PFSK-1 (cell line): ENCODE data around the gene ANGEL2.

Experiments used
- FOXP2 ChIP-seq: optimal IDR thresholded peaks from 2 replicates; pipeline ENCODE3; 2011; ENCODE audit warnings: borderline replicate concordance, control low read depth, inconsistent platforms; ENCODE audit not compliant: insufficient read depth; ENCODE audit errors: extremely low read length, extremely low read depth
- POLR2AphosphoS5 ChIP-seq: IDR thresholded peaks from 2 replicates; pipeline ENCODE4 v1.6.1; 2012; ENCODE audit warnings: low read depth, mild to moderate bottlenecking, control low read depth, low read length, moderate library complexity
- REST ChIP-seq, 2 experiments: IDR thresholded peaks; 2 replicates each; pipeline versions ENCODE4 v1.6.1 to v1.8.0; 2011 to 2012; ENCODE audit warnings: low read depth in 2 of 2, low read length in 2 of 2, control low read depth in 1 of 2, inconsistent platforms in 1 of 2, mild to moderate bottlenecking in 1 of 2, moderate library complexity in 1 of 2; ENCODE audit not compliant: insufficient read depth in 1 of 2
- SIN3A ChIP-seq: IDR thresholded peaks from 2 replicates; pipeline ENCODE4 v1.6.1; 2012; ENCODE audit warnings: mild to moderate bottlenecking, low read length, moderate library complexity, borderline replicate concordance; ENCODE audit not compliant: insufficient read depth
- TAF1 ChIP-seq: IDR thresholded peaks from 2 replicates; pipeline ENCODE4 v1.6.1; 2012; ENCODE audit warnings: low read length, control low read depth, borderline replicate concordance; ENCODE audit not compliant: insufficient read depth

GRCh38 chr1:213049232-213049631, 33.6 kb upstream of the ANGEL2 start:
- no peak for TF ChIP-seq TAF1
- no peak for TF ChIP-seq REST (IDR thresholded peaks at IDR 0.05; ENCODE audit: insufficient read depth in 1 of 2, low read depth in 2 of 2, low read length in 2 of 2)
- TF ChIP-seq POLR2AphosphoS5 = no peak
- TF ChIP-seq SIN3A = no peak
- TF ChIP-seq FOXP2 = no peak
